NOMO-1 treated with dmso at 0.1 percent for 144 hours (cell line): Measurements from ENCODE around the gene SUCO.
A peak's percentile ranks its signal among the peaks of the same experiment; 100 is the strongest.
"Not testable (repeated sequence)": the region's sequence is repeated elsewhere in the genome, so short reads cannot be mapped to it uniquely, and the experiment has no call there.

Experiments used
- DNase-seq: peaks from one replicate; lab custom pipeline; 2025; ENCODE audit not compliant: unreplicated experiment; lab: John Stamatoyannopoulos, UW

Gene SUCO

DNA sequence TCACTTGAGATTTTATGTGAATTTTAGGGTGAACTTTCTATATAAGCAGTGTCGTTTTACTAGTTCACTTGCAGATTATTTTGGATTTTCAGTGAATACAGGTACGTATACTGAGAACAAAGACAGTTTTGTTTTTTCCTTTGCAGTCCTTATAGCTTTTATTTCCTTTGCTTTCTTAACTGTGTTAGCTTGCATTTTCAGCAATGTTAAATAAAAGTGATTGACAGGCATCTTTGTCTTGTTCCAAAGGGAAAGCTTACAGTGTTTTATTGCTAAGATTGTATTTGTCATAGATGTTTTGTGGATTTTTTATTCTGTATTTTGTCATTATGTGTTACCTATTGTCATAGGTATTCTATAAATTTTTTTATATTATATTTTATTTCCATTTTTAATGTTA lies 72.7 kb downstream of the SUCO start:
- DNase-seq: no peak

DNA sequence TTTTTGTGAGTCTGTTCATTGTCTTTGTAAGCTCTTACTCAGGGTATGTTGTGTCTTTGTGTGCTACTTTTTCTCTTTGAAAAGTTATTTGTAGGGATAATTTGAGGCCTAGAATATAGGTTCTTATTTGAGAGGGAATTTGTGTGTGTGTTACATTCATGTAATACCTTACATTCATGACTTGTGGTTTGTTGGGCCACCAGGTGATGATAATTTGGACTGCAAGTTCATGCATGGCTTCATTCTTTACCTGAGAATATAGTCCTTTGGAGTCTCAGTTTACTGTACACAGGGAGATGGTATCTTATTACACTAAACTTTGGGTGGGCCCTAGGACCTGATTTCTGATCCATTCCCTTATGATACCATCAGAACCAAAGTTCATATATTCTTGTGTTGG lies 74.2 kb downstream of the SUCO start:
- DNase-seq: no peak

DNA sequence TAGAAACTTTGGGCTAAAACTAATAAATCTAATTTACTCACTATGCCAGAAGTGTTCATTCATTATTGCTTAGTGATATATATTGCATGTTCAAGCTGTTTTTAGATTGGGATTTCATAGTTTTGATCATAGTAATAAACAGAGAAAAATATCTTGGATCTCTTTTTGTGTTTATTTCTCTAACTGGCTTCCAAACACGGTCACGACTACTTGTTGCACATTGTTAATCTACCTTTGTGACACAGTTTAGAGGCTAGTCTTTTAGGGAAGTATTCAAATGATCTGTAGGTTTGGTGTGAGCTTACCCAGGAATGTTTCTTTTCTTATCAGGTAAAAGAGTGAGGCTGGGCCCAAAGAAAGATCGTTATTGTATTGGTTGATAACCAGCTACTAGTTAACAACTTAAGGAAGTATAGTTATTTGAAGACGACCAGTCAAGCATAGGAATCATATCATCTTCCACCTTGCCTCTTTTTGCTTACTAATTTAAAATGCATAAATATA lies 75.2 kb downstream of the SUCO start:
- DNase-seq: no peak

DNA sequence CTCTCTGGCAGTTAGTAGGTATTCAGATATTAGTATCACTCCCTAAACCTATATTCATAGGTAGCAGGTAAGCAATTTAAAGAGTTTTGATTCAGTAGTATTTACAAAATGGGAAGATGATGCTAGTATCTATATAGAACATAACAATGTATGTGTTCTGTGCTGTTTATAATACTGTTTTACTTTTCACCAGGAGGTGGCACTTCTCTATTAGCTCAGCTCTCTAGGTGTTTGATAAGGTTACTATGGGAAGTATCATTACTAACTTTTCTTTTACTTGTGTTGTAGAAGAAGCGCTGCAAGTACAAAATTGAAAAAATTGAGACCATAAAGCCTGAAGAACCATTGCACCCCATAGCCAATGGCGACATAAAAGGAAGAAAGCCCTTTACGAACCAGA lies 76.6 kb downstream of the SUCO start:
- DNase-seq: no peak

DNA sequence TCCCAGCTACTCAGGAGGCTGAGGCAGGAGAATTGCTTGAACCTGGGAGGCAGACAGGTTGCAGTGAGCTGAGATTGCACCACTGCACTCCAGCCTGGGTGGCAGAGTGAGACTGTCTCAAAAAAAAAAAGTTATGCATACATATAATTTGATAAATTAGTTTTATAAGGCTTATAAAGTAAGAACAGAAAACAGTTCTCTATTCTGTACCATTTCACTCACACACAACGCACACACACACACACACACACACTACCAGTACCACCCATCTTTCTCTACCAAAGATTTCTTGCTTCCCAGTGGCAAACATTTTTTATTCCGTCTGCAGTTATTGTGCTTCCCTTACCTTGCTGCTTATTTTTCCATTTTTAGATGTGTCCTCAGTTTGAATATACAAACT lies 79.5 kb downstream of the SUCO start:
- no peak for DNase-seq

DNA sequence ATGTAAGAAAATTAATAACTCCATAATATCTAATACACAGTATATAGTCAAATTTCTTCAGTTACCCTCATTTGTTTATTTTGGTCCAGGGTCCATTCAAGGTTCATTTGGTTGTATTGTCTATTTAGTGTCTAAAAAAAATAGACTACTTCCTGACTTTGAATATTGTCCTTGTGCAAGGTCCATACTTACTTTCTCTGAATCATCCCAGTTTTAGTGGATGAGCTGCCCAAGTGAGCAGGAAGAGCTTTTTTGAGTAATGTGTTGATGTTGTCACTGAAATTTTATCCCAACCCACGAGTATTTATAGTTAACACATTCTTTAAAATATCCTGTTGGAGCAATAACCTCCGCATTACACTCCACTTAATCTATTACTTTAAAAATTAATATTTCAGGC lies 80.3 kb downstream of the SUCO start:
- no peak for DNase-seq

DNA sequence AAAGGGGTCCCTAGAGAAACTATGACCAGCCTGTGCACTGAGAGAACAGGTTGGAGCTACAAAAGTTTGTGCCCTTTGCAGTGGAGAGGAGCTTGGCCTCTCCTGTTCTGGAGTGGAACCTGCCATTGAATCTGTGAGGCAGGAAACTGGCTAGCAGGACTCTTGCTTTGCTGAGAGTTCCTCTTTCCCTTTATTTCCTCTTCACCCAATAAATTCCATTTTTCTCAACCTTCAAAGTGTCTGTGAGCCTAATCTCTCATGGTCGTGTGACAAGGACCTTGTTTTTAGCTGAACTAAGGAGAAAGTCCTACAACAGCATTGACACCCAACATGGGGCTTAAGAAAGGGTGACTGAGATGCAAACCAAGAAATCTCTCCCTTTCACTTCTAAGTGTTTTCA lies 83.2 kb downstream of the SUCO start:
- no peak for DNase-seq

DNA sequence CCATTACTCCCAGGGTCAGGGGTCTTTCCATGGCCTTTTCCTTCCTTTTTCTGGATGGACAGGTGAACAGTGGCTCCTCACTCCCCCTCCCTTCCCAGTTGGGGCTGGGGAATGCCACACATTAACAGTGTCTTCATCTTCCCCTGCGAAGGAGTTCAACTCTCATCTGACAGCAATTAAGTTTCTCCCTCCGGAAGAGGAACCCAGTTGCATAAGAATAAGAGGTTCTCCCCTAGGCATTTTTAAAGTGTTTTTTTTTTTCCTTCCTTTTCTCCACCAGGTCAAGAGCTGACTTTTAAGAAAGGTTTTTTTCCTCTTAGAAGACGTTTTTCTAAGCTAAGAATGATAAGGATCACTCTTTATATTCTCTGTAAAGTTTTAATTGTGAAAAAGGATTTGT lies 83.7 kb downstream of the SUCO start:
- DNase-seq: no peak

DNA sequence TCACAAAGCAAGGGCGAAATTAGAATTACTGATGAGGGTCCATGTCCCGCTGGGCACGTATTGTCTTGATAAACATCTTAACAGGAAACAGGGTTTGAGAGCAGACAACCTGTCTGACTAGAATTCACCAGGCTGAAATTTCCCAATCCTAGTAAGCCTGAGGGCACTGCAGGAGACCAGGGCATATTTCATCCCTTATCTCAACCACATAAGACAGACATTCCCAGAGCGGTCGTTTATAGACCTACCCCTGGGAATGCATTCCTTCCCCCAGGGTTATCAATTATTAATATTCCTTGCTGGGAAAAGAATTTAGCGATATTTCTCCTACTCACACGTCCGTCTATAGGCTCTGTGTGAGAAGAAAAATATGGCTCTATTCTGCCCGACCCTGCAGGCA lies 87.7 kb downstream of the SUCO start:
- DNase-seq: not testable (repeated sequence)

DNA sequence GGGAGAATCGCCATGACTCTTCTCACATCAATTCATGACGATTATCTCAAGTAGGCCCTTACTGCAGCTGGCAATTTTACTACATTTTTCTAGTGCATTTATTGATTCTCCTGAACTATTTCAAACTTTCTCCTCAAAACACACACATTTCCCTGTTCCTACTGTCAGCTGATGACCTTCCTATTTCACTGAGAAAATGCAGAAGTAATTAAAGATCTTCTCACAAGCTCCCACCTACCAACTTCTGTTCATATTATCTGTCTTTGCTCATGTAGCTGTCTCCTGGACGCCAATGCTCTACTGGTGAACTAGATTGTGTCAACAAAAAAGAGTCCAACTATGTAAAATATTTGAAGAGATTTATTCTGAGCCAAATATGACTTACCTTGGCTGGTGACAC lies 89.6 kb downstream of the SUCO start:
- peak; percentile 16 for DNase-seq

DNA sequence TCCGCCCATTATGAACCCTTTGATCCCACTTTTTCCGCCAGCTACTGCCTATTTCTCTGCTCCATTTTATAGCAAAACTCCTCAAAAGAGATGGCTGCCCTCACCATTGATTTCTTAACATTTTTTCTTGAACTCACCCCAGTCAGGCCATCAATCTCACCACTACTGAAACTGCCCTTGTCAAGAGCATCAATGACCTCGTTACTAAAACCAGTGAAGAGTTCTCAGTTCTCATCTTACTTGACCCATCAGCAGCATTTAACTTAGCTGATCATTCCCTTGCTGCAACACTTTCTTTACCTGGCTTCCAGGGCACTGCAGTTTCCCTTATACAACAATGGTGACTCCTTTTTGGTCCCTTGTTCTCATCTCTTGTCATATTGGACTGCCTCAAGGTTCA lies 90.8 kb downstream of the SUCO start:
- no peak for DNase-seq

DNA sequence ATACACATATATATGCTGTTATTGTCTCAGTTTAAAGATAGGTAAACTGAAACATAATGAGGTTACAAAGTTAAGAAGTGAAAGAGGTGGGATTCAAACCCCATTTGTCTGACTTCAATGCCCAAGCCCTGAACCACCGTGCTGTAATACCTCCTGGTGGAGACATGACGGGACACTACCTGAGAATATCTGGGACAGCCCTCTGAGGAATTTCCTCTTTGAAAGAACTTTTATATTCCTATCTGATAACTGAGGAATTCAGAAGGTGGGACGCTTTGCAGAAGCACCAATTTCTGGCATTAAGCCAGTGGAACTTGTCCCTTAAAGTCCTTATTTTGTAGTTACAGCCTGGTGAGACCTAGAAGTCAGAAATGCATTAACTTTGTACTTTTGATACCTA lies 93.9 kb downstream of the SUCO start:
- DNase-seq: no peak

DNA sequence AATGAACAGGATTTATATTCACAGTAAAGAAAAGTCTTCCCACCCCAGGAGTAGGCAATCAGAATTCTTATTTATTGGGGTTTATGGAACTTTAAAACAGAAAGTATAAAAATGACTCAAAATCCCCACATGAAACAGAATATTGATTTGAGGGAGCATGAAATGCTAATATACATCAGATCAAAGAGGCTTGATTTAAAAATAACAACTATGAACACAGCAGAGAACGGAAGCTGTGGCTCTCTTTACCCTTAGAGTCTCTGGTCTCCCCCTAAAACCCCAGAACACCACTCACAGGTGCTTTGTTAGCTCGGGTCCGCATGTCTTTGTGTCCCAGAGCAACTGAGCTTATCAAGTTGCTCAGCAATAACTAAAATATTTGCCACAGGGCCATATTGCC lies 94.8 kb downstream of the SUCO start:
- no peak for DNase-seq

DNA sequence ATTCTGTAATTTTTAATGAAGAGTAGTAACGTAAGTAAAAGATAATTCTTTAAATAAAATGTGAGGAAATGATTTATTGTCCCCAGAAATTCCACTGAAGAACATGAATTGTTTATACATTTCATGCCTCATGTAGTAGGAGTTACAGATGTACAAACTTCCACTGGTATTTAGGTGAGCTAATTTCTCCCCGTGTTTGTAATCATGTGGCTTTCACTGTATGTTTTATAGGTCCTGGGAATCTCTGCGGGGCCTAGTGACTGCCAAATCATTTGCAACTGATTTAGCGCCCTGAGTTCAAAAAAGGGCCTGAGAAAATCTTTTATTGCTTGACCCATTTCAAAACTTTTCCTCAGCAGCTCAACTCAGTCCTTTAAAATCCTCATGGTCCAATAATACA lies 95.5 kb downstream of the SUCO start:
- no peak for DNase-seq

DNA sequence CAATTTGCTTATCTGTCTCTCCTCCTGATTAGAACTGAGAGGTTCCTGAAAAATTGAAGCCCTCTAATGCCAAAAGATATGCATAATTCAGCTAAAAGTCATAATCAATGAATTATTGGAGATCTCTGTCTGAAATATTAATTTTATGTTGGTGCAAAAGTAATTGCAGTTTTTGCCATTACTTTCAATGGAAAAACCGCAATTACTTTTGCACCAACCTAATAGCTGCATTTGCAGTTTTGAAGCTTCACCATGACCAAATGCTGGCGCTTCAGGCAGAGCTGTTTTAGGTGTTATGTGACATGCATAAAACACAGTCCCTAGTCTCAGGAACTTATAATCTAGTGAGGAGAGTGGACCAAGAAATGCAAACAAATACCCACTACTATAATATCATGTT lies 96.2 kb downstream of the SUCO start:
- DNase-seq: no peak

DNA sequence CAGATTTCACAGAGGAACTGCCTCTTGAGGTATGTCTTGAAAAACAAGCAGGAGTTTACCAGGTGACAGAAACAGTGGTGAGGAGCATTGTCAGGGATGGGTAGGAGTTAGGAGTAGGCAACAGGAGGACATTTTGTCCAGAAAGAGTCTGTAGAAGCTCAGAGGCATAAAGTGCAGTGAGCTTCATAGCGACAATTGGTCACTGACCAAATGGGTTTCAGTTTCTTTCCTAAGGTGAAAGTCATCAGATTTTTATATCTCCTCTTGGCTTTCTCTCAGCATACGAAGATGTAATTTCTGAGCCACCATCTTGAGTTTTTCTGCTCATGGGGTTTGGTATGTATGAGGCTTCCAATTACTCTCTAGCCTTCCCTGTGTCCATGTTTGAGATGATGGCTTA lies 96.7 kb downstream of the SUCO start:
- no peak for DNase-seq

DNA sequence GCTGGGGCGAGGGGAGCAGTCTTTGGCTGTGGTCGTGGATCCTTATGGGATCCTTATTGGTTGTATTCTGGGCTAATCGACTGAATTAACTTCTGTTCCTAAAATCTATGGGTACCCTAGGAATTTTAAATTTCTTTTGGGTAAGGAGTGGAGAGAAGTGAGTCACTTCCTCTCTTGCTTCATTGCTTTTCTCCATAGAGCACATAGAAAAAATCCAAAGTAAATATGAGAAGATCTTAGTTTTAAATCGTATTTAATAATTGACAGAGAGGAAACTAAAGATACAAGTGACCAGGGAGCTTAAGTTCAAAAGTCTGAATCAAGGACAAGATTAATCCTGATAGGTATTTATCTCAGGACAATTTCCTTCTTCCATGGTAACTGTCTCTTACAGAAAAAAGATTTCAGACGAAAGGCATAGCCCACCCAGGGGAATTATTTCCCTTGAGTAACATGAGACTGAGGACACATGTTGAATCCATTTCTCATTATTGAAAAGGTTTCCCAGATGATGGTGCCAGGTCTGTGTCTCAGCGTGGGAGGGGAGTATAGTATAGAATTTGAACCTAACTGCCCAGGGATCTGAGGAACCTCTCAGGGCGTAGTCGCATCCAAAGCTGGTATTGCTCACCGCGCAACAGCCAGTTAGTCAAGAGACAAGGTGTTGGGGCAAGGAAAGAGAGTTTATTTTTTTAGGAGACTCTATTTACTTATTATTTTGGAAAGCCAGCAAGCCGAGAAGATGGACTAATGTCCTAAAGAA lies 97.3 kb downstream of the SUCO start:
- DNase-seq: no peak

DNA sequence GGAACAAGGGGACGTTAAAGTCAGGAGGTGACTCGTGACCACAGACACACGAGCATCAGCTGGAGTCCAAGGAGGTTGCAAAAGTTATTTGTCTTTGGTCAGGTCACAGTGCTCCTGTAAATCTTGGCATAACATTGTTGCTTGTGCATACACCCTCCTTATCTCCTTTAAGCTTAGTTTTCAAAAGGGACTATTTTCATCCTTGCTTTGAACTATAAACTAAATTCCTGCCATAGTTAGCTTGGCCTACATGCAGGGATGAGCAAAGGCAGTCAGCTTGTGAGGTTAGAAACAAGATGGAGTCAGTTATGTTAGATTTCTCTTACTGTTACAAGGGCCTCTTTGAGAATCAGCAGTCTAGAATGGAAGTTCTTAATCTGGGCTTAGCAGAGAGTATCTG lies 97.9 kb downstream of the SUCO start:
- no peak for DNase-seq

DNA sequence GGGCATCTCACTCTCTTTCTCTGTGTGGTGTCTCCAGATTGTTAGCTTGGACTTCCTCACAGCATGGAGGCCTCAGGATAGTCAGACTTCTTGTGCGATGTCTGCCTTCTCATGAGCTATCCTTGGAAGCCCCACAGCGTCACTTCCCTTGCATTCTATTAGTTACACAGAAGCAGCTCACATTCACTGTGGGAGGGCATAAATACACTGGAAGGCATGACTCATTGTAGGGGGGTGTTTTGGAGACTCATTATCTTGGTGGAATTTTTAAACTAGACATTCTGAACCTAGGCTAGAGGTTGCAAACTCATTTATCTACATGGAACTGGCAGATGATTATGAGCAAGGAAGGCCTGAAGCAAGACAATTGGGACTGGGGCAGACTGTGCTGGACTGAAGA lies 104.6 kb downstream of the SUCO start:
- no peak for DNase-seq

DNA sequence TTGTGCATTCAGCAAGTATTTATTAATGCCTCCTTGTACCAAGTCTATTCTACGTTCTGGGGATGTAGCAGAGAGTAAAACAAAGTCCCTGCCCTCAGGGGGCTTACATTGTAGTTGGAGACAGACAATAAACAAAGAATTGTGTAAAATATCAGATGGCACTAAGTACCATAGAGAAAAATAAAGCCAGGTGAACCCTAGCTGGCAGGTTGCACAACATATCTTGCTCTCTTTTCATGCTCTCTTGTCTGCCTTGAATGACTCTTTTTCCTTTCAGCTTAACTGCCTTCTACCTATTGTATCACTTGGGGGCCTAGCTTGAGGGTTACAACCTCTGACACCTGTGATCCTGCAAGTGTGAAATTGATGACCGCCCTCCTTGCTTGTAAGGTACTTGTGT lies 105.3 kb downstream of the SUCO start:
- no peak for DNase-seq

DNA sequence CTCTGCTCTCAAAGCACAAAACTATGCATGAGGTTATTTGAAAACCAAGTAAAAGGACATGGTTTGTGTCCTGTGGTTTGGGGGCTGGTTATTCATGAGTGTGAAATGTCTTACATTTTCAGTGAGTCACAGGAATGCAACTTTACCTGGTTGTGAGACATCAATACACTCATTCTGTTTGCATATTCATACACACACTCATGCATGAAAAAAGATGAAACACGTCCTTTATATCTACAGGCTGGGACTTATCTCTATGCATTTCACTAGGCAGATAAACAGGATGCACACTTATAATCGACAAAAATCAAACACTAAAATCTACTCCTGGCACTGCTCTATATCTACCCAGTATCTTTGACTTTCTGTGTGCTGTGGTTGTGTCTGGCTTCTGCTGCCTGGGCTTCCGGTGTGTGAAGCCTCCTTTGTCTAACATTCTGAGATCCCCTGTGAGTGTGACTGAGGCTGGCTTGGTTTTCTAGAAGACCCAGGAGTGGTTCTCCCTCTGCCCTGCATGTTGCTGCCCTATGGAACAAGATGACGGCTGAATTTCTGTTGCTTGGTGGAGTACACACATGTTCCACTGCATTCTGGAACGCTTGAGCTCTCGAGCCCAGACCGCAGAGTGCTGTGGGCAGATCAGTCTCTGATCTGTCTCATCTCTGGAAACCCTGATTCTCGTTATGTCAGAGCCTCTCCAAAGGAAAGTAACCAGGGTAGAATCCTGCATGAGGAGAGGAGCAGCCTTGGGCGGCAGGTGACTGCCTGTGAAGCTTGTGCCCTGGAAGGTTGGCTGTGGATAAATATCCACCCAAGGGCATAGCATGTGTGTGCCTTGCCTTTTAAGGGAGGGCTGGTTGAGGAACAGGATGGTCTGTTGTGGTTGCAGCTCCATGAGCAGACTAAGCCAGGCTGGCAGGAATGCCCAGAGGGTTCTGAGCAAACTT lies 106.2 kb downstream of the SUCO start:
- no peak for DNase-seq

DNA sequence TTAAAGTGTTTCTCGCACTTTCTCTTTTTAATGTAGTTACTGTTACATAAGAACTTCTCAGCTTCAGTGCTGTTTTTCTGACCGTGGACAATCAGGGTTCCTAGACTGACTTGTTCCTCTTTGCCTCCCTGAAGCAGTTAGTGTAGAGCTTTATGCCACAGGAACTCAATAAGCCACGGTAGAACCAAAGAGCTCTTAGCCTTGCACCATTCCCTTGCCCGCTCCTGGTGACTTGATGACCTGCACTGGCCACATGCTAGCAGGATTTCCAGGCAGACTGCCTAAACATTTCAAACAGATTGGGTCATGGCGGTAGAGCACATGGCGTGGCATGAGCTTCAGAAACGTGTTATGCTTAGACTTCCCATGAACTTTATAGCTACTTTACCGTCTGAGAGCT lies 107.2 kb downstream of the SUCO start:
- DNase-seq: no peak
